K562 (cell line): ENCODE data around the gene CALCB. TPM values are rescaled to one million over a fixed set of nuclear protein-coding genes. Genes with fewer than 3 reads are reported as not detected.

Experiments
- BRD9 ChIP-seq: fragments of 450-650 bp; IDR thresholded peaks from 2 replicates; pipeline ENCODE4 v1.6.1; 2018; ENCODE audit warnings: low read depth; ENCODE audit not compliant: partially characterized antibody
- E2F3 ChIP-seq: fragments of 250-450 bp; sonication (Bioruptor Pico); IDR thresholded peaks from 2 replicates; pipeline ENCODE4 v1.4.0; 2020; ENCODE audit warnings: mild to moderate bottlenecking
- KAT7 ChIP-seq: sonication (generic); formaldehyde crosslinking; IDR thresholded peaks from 2 replicates; pipeline ENCODE4 v1.8.0; 2022; ENCODE audit warnings: missing genetic modification reagents, mild to moderate bottlenecking, borderline replicate concordance
- POU5F1 ChIP-seq: fragments of 150-350 bp; IDR thresholded peaks from 2 replicates; pipeline ENCODE4 v1.6.1; 2014; ENCODE audit warnings: borderline replicate concordance, low read length, low read depth, mild to moderate bottlenecking; ENCODE audit not compliant: partially characterized antibody
- ZBTB40 ChIP-seq, 2 experiments: fragments of 450-650 bp in 1 of 2; sonication (generic) in 1 of 2; formaldehyde crosslinking in 1 of 2; IDR thresholded peaks; 2 replicates each; pipeline versions ENCODE4 v1.7.1 to v1.9.0; 2016 to 2022; ENCODE audit warnings: inconsistent platforms in 1 of 2, mild to moderate bottlenecking in 1 of 2, missing genetic modification reagents in 1 of 2
- ZNF224 ChIP-seq: sonication (generic); formaldehyde crosslinking; IDR thresholded peaks from 2 replicates; pipeline ENCODE4 v1.8.0; 2022; ENCODE audit warnings: mild to moderate bottlenecking, missing genetic modification reagents
- polyA plus RNA-seq, 8 experiments: library from polyadenylated mRNA; depleted of rRNA in 4 of 8; stranded (reverse) in 5 of 8; unstranded in 3 of 8; fragments of >200 nt; fragmentation: Nextera tagmentation in 2 of 8; fragmentation: Illumina TruSeq in 1 of 8; extraction: Ambion mirVana in 2 of 8; extraction: Trizol in 1 of 8; gene quantifications; 2 replicates each; pipeline versions ENCODE4 v1.2.1 to v1.2.3, GENCODE V29; 2011 to 2014; ENCODE audit warnings: inconsistent platforms in 1 of 8, missing spikeins in 1 of 8
- total RNA-seq, 7 experiments: library from RNA; depleted of rRNA in 6 of 7; stranded (reverse); fragments of >200 nt in 6 of 7; fragmentation: Illumina TruSeq in 2 of 7; extraction: Trizol in 2 of 7; gene quantifications; 2 replicates each; pipeline versions ENCODE4 v1.2.1 to v1.2.3, GENCODE V29; 2011 to 2021; ENCODE audit warnings: low replicate concordance in 1 of 7

Gene CALCB
- total and polyA plus RNA-seq, 9 of the 15 experiments (the other 6 are each of a cell fraction or from before 2014, with no cell fraction given) = not detected

- TF ChIP-seq ZBTB40 (IDR thresholded peaks at IDR 0.05) (no peak), ZBTB40 (CRISPR knock-in tag; IDR thresholded peaks at IDR 0.05) (no peak), ZNF224 (CRISPR knock-in tag) (no peak), KAT7 (CRISPR knock-in tag) (no peak), E2F3 (CRISPR knock-in tag) (no peak), POU5F1 (no peak), BRD9 (no peak)
Observed at GRCh38 chr11:15113381-15113780, 40.0 kb downstream of the CALCB start (continued).
